PC-3 (cell line): Measurements from ENCODE around the gene TLR1.

Source experiments
- EZH2 ChIP-seq: fragments of 300-600 bp; sonication (generic); IDR thresholded peaks from one replicate; pipeline ENCODE4 v1.6.1; 2017; ENCODE audit warnings: antibody characterized with exemption, mild to moderate bottlenecking, low read length; ENCODE audit not compliant: unreplicated experiment
- EZH2phosphoT487 ChIP-seq: fragments of 300-600 bp; sonication (generic); IDR thresholded peaks from 2 replicates; pipeline ENCODE4 v1.6.1; 2018; ENCODE audit warnings: mild to moderate bottlenecking, antibody characterized with exemption, low read length, borderline replicate concordance
- TF ChIP-seq, protein P1 (sequence below): fragments of 300-600 bp; sonication (generic); conservative IDR thresholded peaks from 2 replicates; pipeline ENCODE4 v1.5.1; 2017; ENCODE audit warnings: antibody characterized with exemption, low read depth, mild to moderate bottlenecking, low read length

DNA sequence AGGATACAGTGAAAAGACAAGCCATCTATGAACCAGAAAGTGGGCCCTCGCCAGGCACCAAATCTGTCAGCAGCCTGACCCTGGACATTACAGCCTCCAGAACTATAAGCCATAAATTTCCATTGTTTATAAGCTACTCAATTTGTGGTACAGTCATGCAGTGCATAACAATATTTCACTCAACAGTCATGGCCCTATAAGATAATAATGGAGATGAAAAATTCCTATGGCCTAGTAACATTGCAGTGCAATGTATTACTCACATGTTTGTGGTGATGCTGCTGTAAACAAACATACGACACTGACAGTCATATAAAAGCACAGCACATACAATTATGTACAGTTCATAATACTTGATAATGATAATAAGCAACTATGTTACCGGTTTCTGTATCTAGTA, 17.1 kb upstream of the TLR1 start:
- TF ChIP-seq, protein P1, sequence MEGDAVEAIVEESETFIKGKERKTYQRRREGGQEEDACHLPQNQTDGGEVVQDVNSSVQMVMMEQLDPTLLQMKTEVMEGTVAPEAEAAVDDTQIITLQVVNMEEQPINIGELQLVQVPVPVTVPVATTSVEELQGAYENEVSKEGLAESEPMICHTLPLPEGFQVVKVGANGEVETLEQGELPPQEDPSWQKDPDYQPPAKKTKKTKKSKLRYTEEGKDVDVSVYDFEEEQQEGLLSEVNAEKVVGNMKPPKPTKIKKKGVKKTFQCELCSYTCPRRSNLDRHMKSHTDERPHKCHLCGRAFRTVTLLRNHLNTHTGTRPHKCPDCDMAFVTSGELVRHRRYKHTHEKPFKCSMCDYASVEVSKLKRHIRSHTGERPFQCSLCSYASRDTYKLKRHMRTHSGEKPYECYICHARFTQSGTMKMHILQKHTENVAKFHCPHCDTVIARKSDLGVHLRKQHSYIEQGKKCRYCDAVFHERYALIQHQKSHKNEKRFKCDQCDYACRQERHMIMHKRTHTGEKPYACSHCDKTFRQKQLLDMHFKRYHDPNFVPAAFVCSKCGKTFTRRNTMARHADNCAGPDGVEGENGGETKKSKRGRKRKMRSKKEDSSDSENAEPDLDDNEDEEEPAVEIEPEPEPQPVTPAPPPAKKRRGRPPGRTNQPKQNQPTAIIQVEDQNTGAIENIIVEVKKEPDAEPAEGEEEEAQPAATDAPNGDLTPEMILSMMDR = no peak
- TF ChIP-seq EZH2phosphoT487 (no peak), EZH2 (no peak)
